ENCODE data around the gene MATN4. TPM values are rescaled to one million over a fixed set of nuclear protein-coding genes. Genes with fewer than 3 reads are reported as not detected.

Gene MATN4
- total RNA-seq, 1 experiment from 2014 or later = 0.64 TPM

DNA sequence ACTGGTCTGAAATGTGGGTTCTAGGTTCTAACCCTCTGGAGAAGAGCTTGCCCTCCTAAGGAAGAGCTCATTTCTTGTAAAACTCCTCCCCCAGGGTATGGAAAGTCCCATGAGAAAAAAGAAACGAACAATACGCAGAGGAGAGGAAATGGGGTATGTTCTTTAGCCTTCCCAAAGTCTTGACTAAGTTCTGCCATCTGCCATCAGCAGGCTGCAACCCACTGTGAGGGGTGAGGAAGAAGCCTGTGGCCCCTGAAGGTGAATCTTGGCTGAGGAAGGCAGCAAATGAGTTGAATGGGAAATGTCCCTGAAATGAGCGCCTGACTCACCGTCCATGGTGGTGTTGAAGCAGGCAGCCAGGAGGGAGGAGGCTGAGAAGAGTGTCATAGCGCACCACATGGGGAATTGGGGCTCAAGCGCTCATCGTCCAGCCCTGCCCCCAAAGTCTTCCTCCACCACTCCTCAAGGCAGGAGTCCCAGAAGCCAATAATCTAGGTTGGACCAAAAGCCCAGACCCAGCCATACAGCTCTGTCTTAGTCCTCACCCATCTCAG is 10.4 kb upstream of the MATN4 start:
- ChIA-PET POLR2A (interaction anchor here (1.7 to 1.8 kb wide), 2 partner anchors 26 to 119 kb away, joined by 4 to 6 read pairs; no protein-coding TSS in a partner anchor), RAD21 (ENCODE audit: low non-redundant PET in 1 of 2, low total read pairs in 2 of 2, uncharacterized antibody in 2 of 2, unreplicated experiment in 2 of 2) (interaction anchor here in 1 of 2 experiments (1.8 kb wide), 1 partner anchor 118 kb away, joined by 11 read pairs; no protein-coding TSS in a partner anchor), CTCF (interaction anchor here (0.6 to 6.9 kb wide), 8 partner anchors 11 to 453 kb away, joined by 3 to 100 read pairs (median 4); partner anchors contain the start of gene RBPJL)
- Histone ChIP-seq H3K36me3 (ENCODE audit: control insufficient read depth in 1 of 2, insufficient read depth in 2 of 2, low read length in 2 of 2) (no peaks in the 10 kb centered on the region), H3K4me1 (ENCODE audit: control insufficient read depth in 1 of 2, insufficient read depth in 2 of 2, low read length in 2 of 2) (no peaks in the 10 kb centered on the region), H3K9me2 (ENCODE audit: insufficient read depth) (no peaks in the 10 kb centered on the region), H3K4me2 (ENCODE audit: low read length) (no peak overlapping the region), H3K9me3 (ENCODE audit: control insufficient read depth in 1 of 2, insufficient read depth in 1 of 2, low read depth in 1 of 2, low read length in 2 of 2) (no peaks in the 10 kb centered on the region), H3K4me3 (replicated peaks in 1 of 2; ENCODE audit: low read depth in 1 of 2, low read length in 2 of 2) (no peak overlapping the region), H3K27me3 (ENCODE audit: insufficient read depth, low read length) (no peaks in the 10 kb centered on the region), H3K9ac (ENCODE audit: low read length) (no peak overlapping the region), H4K20me1 (ENCODE audit: insufficient read depth) (no peaks in the 10 kb centered on the region), H3K79me2 (ENCODE audit: insufficient read depth, low read length) (no peaks in the 10 kb centered on the region), H3K27ac (ENCODE audit: low read depth, low read length) (no peak overlapping the region), H2AFZ (ENCODE audit: low read depth, low read length, poor library complexity, severe bottlenecking) (no peak overlapping the region)
- no peak for DNase-seq (ENCODE audit: low read depth, low spot score)
- ATAC-seq = no peak
- TF ChIP-seq, protein P1, sequence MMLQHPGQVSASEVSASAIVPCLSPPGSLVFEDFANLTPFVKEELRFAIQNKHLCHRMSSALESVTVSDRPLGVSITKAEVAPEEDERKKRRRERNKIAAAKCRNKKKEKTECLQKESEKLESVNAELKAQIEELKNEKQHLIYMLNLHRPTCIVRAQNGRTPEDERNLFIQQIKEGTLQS (IDR thresholded peaks at IDR 0.05) = no peak
- intact Hi-C loops (cut with micrococcal nuclease) = no loop called here
- BruUV-seq (replicated peaks) = no TSS peak

DNA sequence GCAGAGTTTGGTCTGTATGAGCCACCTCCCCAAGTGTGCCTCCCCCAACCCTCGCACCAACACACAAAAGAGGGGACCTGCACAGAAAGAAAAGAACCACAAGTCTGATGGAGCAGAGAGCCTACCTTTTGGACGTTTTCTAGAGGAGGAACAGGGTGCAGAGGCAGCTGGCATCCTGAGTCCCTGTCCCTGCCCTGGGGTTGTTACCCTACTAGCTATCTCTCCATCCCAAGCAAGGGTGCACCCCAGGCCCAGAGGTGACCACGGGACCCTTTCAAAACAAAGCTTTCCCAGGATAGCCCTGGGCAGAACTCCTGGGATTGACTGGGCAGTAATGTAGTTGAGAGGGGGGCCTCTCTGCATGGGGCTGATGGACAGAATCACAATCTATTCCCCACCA is 9.7 kb upstream of the MATN4 start:
- Histone ChIP-seq H3K27me3 (ENCODE audit: insufficient read depth, low read length) (no peaks in the 10 kb centered on the region), H3K9me2 (ENCODE audit: insufficient read depth) (no peaks in the 10 kb centered on the region), H3K36me3 (ENCODE audit: control insufficient read depth in 1 of 2, insufficient read depth in 2 of 2, low read length in 2 of 2) (no peaks in the 10 kb centered on the region), H3K4me3 (replicated peaks in 1 of 2; ENCODE audit: low read depth in 1 of 2, low read length in 2 of 2) (no peak overlapping the region), H3K4me1 (ENCODE audit: control insufficient read depth in 1 of 2, insufficient read depth in 2 of 2, low read length in 2 of 2) (no peaks in the 10 kb centered on the region), H3K27ac (ENCODE audit: low read depth, low read length) (no peak overlapping the region), H3K79me2 (ENCODE audit: insufficient read depth, low read length) (no peaks in the 10 kb centered on the region), H3K9me3 (ENCODE audit: control insufficient read depth in 1 of 2, insufficient read depth in 1 of 2, low read depth in 1 of 2, low read length in 2 of 2) (no peaks in the 10 kb centered on the region), H3K4me2 (ENCODE audit: low read length) (no peak overlapping the region), H3K9ac (ENCODE audit: low read length) (no peak overlapping the region), H4K20me1 (ENCODE audit: insufficient read depth) (no peaks in the 10 kb centered on the region), H2AFZ (ENCODE audit: low read depth, low read length, poor library complexity, severe bottlenecking) (no peak overlapping the region)
- DNase-seq (ENCODE audit: low read depth, low spot score) (no peak), ATAC-seq (no peak)
- ChIA-PET POLR2A (interaction anchor here (1.8 kb wide), 1 partner anchor 119 kb away, joined by 4 read pairs; no protein-coding TSS in a partner anchor), CTCF (interaction anchor here (1.6 to 6.9 kb wide), 2 partner anchors 12 to 120 kb away, joined by 5 to 100 read pairs; no protein-coding TSS in a partner anchor), RAD21 (ENCODE audit: low non-redundant PET in 1 of 2, low total read pairs in 2 of 2, uncharacterized antibody in 2 of 2, unreplicated experiment in 2 of 2) (no interaction called here)
- BruUV-seq (replicated peaks) = no TSS peak
- intact Hi-C loops (cut with micrococcal nuclease) = no loop called here
- TF ChIP-seq EGR1 (IDR thresholded peaks at IDR 0.05; ENCODE audit: low read depth) = no peak
- TF ChIP-seq JUND (IDR thresholded peaks at IDR 0.05) = no peak
- TF ChIP-seq EZH2 (IDR thresholded peaks at IDR 0.05) = no peak
- TF ChIP-seq ELF1 (IDR thresholded peaks at IDR 0.05; ENCODE audit: borderline replicate concordance, low read depth) = no peak
- TF ChIP-seq RAD21 (IDR thresholded peaks at IDR 0.05; ENCODE audit: low read depth) = no peak
- TF ChIP-seq, protein P2, sequence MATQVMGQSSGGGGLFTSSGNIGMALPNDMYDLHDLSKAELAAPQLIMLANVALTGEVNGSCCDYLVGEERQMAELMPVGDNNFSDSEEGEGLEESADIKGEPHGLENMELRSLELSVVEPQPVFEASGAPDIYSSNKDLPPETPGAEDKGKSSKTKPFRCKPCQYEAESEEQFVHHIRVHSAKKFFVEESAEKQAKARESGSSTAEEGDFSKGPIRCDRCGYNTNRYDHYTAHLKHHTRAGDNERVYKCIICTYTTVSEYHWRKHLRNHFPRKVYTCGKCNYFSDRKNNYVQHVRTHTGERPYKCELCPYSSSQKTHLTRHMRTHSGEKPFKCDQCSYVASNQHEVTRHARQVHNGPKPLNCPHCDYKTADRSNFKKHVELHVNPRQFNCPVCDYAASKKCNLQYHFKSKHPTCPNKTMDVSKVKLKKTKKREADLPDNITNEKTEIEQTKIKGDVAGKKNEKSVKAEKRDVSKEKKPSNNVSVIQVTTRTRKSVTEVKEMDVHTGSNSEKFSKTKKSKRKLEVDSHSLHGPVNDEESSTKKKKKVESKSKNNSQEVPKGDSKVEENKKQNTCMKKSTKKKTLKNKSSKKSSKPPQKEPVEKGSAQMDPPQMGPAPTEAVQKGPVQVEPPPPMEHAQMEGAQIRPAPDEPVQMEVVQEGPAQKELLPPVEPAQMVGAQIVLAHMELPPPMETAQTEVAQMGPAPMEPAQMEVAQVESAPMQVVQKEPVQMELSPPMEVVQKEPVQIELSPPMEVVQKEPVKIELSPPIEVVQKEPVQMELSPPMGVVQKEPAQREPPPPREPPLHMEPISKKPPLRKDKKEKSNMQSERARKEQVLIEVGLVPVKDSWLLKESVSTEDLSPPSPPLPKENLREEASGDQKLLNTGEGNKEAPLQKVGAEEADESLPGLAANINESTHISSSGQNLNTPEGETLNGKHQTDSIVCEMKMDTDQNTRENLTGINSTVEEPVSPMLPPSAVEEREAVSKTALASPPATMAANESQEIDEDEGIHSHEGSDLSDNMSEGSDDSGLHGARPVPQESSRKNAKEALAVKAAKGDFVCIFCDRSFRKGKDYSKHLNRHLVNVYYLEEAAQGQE (IDR thresholded peaks at IDR 0.05; ENCODE audit: low read depth) = no peak
- TF ChIP-seq, protein P3, sequence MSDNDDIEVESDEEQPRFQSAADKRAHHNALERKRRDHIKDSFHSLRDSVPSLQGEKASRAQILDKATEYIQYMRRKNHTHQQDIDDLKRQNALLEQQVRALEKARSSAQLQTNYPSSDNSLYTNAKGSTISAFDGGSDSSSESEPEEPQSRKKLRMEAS (IDR thresholded peaks at IDR 0.05) = no peak
- no peak for TF ChIP-seq ZFX (IDR thresholded peaks at IDR 0.05)
- TF ChIP-seq YY1 (IDR thresholded peaks at IDR 0.05; ENCODE audit: extremely low read depth, insufficient replicate concordance, low read depth, low read length) = no peak
- no peak for TF ChIP-seq CBX3 (IDR thresholded peaks at IDR 0.05; ENCODE audit: low read depth)
- TF ChIP-seq, protein P4, sequence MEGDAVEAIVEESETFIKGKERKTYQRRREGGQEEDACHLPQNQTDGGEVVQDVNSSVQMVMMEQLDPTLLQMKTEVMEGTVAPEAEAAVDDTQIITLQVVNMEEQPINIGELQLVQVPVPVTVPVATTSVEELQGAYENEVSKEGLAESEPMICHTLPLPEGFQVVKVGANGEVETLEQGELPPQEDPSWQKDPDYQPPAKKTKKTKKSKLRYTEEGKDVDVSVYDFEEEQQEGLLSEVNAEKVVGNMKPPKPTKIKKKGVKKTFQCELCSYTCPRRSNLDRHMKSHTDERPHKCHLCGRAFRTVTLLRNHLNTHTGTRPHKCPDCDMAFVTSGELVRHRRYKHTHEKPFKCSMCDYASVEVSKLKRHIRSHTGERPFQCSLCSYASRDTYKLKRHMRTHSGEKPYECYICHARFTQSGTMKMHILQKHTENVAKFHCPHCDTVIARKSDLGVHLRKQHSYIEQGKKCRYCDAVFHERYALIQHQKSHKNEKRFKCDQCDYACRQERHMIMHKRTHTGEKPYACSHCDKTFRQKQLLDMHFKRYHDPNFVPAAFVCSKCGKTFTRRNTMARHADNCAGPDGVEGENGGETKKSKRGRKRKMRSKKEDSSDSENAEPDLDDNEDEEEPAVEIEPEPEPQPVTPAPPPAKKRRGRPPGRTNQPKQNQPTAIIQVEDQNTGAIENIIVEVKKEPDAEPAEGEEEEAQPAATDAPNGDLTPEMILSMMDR (IDR thresholded peaks at IDR 0.05 in 2 of 3, conservative IDR thresholded peaks at IDR 0.05 in 1 of 3; ENCODE audit: borderline replicate concordance in 1 of 3, insufficient read depth in 1 of 3, low read depth in 2 of 3, low read length in 2 of 3) = no peak
- no peak for TF ChIP-seq FOSL1 (IDR thresholded peaks at IDR 0.05; ENCODE audit: low read depth)
- no peak for TF ChIP-seq SIN3A (IDR thresholded peaks at IDR 0.05; ENCODE audit: low read depth)
- TF ChIP-seq SP1 (IDR thresholded peaks at IDR 0.05; ENCODE audit: low read depth) = no peak
- no peak for TF ChIP-seq POLR2AphosphoS5 (IDR thresholded peaks at IDR 0.05; ENCODE audit: low read depth, low read length)
